Left lobe of liver (tissue), 2 donors: ENCODE measurements around the gene CXCL14. TPM values are rescaled to one million over a fixed set of nuclear protein-coding genes. Genes with fewer than 3 reads are reported as not detected.
A peak's percentile ranks its signal among the peaks of the same experiment; 100 is the strongest.

Experiments
- ATAC-seq: fragments of 200-7000 bp; cut with Tn5 transposase; one replicate; pipeline ENCODE4 v1.9.1; 2020; ENCODE audit warnings: mild to moderate bottlenecking, moderate library complexity
- DNase-seq: peaks from one replicate; pipeline ENCODE4 v3.0.0-alpha.2; 2020; ENCODE audit warnings: low spot score
- total RNA-seq: library from RNA; stranded (reverse); gene quantifications from one replicate; pipeline ENCODE4 v1.2.1, GENCODE V29; 2021
- donor health status: DM: no; HTN: no; CAD: no; lungs with moderate emphysema.
- donor health status: DM: no; HTN: yes; CAD: no.

CXCL14 gene
- total RNA-seq, 1 donor from 2014 or later, result 4.8 TPM

DNA sequence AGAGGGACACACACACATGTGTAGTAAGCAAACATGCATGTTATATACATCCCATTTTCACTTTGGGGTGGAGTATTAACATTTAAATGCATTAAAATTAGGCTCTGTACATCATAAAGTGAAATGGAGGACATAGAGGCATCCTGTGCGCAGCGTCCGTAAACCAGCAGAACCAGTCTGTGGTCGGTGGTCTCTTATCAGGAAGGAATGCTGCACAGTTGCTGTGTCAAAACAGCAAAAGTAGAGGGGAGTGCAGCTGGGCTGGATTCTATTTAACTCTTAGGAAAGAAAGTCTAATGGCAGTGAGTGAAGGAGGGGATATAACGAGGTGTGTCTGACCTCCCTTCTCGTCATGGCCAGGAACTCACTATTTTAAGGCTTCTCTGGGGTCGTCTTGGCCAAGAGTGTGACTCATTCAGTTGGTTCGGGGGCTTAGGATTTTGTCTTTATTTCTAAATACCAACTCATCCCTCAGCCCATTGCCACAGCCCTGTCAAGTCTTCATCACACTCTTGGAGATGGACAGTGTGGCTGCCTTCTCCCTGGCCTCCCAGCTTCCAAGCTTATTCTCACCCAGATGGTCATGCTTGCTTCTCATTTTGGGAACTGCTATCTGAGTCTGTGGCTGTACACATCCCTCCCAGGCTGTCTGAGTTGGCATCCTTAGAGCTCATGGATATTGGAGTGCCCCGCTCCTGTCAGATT is 20.1 kb upstream of the CXCL14 start:
- no peak for DNase-seq
- ATAC-seq, result no peak

DNA sequence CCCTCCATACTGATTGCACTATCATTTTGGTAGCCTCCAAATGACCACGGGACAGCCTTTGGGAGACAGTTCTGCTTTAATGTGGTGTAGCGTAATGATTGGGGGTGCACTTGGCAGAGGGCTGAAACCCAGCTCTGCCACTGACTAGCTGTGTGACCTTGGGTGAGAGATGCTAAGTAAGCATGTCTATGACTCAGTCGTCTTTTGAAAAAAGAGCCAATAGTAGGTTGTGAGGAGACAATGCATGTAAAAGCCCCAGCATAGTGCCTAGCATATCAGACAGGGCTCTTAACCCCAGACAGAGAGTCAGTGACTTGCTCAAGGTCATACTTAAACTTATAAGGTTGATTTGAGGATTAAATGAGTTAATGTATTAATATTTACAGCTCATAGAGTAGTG is 18.0 kb upstream of the CXCL14 start:
- no peak for ATAC-seq
- DNase-seq, result no peak

DNA sequence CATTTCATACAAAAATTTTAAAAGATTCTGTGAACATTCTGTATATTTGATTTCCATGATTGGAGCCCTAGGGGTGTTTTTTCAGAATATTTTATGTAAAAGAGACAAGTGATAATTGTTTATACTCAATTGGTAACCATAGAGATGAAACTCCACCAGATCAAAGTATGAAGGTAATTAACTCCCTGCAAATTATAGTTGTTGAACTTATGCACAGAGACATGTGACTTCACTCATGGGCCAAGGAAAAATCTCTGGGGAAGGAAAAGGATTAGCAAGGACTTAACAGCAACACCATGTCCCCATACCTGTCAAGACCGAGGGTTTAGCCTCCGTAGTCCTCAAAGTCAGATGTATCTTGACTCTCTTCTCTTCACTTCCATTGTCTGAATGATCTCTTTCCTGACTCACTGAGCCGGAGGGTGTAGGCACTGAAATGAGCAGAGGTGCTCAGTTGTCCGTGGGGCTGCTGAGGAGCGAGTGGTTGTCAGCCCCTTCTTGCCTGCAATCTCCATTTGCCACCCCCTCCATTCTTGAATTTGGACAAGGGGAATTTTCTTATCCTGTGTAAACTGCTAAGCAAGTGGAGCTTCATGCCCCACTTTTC is 17.5 kb upstream of the CXCL14 start:
- DNase-seq (no peak), ATAC-seq (no peak)

DNA sequence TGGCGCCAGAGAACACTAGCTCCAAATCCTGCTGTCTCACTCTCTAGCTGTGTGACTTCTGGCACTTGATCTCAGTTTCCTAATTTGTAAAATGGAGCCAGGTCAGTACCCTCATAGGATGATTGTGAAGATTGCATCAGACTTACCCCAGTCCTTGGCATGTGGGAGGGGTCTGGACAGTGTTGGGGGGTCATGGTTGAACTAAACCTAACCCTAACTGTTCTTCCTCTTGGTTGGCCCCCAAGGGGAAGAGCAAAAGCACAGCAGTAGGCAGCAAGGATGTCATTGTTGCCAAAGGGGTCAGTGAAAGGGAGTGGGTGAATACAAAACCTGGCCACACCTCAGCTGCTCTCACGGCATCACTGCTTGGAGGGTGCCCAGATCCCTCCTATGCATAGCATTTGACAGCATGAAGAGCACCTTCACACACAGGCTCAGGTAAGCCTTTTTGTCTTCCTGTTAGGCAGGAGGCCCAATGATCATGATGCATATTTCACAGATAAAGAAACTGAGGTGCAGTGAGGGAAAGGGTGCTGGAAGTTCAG is 15.7 kb upstream of the CXCL14 start:
- DNase-seq, result peak; percentile 19
- no peak for ATAC-seq

DNA sequence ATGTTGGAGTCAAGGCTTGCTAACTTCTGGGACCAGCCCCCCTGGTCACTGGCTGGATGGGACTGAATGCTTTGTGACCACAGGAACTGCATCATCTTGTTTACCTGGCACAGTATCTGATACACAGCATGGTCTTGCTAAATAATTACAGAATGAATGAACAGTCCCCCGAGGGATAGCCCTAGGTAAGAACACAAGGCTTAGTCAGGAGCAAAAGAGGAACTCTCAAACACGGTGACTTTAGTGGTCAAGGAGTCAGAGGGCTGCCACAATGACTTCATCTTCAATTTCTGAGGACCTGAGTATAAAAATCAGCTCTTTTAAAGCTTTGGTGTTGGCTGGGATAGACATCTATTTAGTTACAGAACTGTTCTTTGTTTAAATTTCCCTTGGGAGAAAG is 15.1 kb upstream of the CXCL14 start:
- DNase-seq (peak; percentile 6), ATAC-seq (no peak)

DNA sequence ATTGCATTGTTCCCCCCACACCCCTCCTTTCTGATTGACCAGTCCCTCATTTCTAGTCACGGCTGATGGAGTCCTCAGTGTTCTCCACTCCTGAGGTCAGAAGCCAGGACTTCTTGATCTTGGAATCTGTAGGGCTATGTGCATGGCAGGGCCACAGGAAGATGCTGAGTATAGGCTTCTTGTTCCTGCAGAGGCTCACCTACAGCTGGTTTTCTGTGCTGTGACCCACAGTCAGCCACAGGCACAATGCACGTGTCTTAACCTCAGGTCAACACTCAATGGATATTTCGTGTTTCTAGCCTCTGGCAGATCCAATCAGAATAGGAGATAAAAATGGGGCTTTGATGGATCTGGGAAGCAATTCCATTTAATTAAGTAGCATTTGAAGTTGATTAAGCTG is 14.3 kb upstream of the CXCL14 start:
- no peak for DNase-seq
- no peak for ATAC-seq

DNA sequence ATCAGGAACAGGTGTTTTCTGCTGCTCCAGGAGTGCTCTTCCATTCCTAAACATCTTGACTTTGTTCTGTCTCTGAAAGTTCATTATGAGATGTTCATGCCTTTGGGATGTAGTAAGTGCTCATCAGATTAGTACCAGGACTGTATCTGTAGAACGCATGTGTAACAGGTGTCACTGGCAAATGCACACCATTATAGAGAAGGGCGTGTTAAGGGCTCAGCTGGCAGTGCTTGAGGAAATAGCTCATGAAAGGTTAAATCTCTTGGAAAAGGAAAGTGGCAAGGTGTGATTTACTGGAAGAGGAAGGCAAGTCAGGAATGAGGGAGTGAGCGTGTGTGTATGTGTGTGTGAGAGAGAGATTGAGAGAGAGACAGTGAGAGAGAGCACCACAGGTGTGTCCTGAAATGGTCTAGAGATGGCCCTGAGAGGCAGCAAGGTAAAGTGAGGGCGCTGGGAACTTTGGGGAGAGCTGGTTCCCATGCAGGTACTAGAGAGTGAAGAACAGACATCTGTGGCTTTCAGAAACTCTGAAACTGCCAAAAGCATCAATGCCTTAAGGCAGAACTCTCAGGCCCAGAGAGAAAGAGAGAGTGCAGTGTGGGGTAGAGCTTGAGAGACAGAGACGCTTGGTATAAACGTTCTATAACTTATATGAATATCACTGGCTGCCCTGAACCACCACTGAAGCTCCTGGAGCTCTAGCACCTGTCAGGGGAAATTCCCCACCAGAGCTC is 13.7 kb upstream of the CXCL14 start:
- ATAC-seq (no peak), DNase-seq (no peak)

DNA sequence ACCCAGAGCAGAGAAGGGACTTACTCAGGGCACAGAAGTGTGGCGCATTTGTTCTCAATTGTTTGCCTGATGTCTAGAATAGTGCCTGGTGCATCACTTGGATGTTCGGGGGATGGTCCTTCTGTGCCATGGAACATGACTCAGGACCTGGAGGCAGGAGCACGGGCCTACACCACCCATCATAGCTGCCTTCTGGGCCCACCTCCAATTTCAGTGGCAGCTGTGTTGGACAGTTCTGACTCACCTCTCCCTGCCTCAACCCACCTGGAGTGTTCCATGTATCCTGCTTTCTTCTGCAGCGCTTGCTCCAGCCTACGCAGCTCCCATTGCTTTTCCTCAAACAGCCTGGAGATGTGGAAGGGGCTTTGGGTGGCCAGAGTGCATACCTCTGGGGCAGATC is 12.5 kb upstream of the CXCL14 start:
- DNase-seq (no peak), ATAC-seq (no peak)

DNA sequence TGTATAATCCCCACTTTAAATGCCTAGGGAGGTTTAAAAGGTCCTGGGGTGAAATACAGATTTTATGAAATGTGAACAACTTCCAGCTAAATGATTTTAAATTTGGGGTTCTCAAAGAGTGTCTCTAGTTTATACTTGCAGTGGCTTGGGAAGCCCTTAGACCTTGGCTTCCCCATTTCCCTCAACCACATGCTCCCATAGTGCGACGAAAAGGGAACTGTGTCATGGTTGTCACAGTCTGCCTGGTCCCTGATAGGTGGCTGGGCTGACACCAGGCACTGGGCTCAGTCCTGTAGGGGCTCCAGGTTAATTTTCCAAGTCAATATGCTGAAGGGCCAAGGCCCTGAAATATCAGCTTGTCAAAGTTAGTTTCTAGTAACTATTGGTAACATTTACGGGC is 10.4 kb upstream of the CXCL14 start:
- DNase-seq (no peak), ATAC-seq (no peak)

DNA sequence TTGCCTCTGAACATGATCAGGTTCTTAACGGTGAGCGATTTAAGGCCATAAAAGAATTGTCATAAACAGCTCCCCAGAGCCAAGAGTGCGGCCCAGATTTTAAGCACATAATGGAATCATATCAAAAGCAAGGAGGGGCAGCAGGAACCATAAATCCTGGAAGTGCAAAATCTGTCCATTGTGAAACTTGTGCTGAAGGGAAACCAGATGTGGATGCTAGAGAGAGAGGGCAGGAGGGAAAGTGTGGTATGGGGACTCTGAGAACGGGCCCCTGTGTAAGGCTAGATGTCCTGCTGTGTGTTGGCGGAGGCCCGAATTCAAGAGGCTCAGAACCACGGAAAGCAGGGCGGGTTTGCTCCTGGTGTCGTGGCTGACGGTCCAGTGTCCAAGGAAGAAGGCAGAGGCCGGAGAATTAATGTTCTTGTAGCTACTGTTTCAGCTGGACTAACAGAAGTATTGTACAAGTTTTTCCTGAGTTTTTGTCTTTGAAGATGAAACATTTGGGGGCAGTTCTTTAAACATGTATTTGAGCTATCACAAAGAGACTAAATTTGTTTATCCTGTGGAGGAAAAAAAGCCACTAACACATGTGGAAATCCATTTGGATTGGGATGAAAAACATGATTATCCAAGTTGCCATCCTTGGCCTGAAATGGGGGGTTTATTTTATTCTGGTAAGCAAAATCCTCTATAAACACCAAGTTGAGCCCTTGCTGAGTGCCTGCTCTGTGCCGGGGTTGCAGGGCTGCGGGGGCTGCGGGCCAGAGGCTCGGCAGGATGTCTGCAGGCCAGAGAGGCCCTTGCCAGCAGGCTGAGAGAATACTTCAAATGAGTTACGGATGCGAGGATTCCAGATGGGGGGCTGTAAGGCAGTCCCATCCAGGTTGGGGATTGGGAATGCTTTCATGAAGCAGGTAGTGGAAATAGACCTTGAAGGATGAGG is 9.2 kb upstream of the CXCL14 start:
- ATAC-seq, result no peak
- no peak for DNase-seq

DNA sequence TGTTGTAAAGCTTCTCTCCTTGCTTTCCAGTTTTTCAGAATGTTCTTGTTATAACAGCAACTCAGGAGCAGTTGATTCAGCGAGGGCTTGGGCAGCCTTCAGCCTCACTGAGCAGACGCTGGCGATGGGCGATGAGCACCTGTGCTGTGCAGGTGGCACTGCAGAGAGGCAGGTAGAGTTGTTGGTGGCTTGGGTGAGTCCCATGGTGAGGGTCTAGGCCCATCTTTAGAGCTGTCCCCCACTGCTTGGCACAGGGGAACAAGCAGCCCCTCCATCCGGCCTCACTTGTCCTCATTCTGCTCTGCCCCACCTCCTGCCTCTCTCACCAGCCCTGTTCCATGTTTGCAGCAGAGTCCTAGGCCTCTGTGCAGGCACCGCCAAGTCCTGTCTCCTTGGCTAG is 6.1 kb upstream of the CXCL14 start:
- ATAC-seq (no peak), DNase-seq (no peak)

DNA sequence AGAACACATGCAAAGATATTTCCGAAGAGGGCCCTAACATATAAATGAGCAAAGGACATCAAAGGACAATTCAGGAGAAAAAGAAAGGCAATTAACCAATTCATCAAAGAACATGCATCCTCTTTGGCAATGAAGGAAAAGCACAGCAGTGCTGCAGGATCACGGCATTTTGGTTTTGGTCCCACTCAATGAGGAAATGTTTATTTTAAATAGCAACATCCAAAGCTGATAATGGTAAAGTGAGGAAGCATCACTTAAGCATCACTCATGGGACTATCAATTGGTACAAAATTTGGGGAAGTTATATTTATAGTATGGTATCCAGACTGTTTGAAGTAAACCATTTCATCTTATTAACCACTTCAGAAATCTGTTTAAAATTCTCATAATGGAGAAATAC is 5.5 kb upstream of the CXCL14 start:
- DNase-seq (no peak), ATAC-seq (no peak)

DNA sequence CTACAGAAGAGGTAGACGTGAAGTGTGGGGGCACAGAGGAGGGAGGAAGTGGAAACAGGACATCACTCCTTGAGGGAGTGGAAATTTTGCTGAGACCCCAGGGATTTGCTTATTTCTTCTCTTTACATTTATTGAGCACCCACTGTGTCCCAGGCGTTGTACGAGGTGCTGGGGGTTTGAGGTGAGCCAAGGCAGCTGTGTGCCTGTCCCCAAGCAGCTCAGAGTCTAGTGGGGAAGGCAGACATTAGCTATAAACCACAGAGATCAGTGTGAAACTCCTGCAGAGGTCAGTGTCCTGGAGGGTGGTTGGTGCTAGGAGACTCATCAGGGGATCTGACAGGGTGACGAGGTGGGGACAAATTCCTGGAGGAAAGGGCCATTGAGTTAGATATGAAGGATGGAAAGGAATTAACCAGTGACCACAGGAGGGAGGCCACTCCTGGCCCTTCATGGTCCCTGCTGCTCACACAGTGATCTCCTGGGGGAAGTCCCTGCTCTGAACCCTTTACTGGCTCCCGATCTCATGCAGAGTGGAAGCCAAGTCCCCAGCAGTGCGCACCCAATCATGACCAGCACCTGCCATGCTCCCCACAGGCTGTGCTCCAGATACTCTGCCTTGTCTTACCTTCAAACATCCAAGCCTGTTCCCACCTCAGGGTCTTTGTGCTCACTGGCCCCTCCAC is 3.4 kb upstream of the CXCL14 start:
- ATAC-seq (no peak), DNase-seq (no peak)

DNA sequence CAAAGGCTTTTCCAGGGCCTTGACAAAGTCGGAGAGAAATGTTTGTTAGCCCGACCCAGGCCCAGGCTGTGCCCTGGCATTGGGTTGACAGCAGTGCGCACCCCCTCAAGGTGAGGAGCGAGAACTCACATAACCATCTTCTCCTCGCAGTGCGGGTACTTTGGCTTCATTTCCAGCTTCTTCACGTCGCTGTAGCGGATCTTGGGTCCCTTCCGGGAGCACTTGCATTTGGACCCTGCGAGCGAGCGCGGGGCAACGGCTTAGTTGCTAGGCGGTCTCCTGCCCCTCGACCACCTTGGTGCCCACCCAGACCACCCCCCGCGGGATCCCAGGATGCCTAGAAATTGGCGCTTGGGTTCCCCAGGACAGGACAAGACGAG is 496 bp downstream of the CXCL14 start:
- no peak for ATAC-seq
- no peak for DNase-seq

DNA sequence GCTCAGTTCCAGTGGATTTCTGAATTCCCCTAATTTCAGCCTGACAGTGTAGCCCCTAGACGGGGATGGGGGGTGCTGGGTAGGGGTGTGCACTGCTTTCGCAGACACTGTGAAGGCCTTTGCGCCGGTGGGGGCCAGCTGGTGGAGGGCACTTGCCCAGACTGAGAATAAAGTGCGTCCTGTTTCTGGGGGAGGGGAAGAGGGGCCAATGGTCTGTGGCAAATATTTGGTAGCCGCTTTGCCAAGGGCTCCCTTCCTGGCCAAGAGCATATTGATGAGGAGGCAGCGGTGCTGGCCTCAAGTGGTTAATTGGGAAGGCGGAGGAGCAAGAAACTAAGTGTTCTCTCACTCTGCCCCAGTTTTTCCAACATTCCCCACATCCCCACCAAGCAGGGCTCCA is 1.4 kb downstream of the CXCL14 start:
- no peak for ATAC-seq
- no peak for DNase-seq

DNA sequence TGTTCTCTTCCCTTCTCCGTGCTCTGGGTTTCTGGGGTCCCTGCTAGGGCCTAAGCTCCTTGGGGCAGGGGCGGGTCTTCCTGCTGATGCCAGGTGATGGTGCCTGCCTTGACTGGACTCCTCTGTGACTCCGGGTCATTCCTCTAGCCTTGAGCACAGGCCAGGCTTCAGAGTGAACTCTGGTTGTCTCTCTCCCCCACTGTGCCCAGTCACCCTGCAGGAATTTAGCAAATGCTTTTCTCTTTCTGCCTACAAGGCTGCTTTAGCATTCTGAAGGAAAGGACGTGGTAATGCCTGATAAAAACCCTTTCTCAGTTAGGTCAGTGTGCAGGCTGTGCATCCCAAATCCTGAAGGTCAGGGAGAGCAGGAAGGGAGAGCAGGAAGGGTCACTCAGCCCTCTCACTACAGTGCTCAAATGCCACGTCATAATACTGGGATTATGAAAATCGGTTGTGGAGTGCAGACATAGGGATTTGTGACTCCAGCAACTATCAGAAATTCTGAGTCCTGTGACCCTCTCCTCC is 2.7 kb downstream of the CXCL14 start:
- DNase-seq, result no peak
- ATAC-seq, result no peak

DNA sequence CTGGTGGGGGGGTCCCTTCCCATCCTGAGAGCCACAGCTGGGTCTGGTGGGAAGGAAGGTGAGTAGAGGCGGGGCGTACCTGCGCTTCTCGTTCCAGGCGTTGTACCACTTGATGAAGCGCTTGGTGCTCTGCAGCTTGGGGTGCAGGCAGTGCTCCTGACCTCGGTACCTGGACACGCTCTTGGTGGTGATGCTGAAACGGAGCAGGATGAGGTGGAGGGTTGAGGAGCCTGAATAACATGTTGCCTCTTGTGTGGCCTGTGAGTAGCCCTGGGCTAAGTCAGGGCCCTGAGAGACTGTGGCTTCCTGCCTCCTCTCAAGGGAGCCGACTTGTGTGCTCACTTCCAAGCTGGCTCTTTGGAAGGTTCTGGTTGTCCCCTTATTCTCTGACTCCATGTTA is 4.3 kb downstream of the CXCL14 start:
- ATAC-seq (no peak), DNase-seq (no peak)

DNA sequence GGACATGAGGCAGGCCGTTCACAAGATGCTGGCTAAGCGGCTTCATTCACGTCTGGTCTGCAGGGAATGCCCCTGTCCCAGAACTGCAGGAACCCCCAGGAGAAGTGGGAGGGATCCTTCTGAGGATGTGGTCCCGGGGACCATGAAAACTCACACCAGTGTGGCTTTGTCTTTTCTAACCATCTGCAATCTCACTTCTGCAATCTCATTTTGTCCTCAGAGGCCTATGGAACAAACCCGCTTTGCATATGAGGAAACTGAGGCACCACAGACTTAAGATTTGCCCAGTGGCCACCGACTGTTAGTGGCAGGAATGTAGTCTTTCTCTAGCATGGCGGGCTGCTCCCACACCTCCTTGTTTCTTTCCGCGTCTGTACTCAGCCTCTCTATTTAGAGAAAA is 6.9 kb downstream of the CXCL14 start:
- DNase-seq (no peak), ATAC-seq (no peak)

DNA sequence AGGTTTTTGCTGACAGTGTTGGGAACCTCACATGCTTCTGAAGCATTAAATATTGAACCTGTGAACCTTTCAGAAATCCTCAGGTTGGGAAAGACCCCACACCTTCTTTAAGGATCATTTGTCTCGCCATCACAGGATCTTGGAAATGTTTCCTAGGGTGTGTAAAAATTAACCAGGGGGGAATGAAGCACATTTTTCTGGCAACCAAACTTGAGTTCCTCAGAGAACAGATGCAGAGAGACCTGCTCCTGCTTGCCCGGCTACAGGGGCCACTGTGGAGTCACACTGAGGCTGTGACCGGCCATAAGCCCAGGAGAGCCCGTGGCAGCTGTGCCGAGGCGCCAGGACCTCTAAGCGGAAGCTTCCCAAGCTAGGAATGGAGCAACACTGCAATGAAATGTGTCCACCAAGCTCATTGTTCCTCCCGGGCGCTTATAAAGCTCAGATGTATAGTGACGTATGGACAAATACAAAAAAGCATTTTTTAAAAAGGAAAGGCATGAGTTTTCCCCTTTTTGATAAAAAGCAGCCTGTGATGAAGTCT is 7.7 kb downstream of the CXCL14 start:
- ATAC-seq (no peak), DNase-seq (no peak)

DNA sequence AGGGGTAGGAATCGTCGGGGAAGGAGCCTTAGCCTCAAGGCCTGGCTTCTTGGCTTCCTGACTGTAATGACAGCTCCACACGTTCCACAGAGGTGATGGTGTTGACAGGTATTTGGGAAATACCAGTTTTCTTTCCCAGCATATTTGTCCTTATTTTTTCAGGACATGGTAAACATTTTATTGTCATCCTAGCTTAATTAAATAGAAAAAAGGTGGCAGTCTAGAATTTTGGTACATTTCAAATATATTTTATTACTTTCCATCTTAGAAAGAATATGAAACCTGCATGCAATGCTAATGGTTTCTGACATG is 8.4 kb downstream of the CXCL14 start:
- ATAC-seq (no peak), DNase-seq (no peak)
